Globus pallidus (tissue), 1 donor: Measurements from ENCODE around the gene RILPL1.

Experiments used
- DNase-seq: peaks from one replicate; pipeline ENCODE4 v3.0.0-alpha.2; 2015; ENCODE audit warnings: low spot score

Gene RILPL1

DNA sequence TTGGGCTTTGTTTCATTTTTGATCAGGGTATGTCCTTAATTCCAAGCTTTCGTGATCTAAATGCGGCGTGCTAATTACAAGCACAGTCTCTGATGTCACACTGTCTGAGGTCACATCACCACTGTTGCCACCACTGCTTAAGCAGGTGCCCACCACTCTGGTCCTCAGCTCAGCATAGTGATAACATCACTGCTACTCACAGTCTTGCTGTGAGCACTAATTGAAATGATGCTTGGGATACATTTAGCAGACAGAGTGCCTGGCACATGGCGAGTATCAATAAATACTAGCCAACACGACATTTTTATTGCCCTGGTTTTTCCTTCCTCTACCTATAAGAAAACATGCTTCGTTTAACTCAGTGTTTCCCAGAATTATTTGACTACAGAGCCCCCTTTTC, 104.9 kb downstream of the RILPL1 start:
- DNase-seq = no peak

GRCh38 chr12:123427036-123427769, 106.3 kb downstream of the RILPL1 start:
- no peak for DNase-seq

DNA sequence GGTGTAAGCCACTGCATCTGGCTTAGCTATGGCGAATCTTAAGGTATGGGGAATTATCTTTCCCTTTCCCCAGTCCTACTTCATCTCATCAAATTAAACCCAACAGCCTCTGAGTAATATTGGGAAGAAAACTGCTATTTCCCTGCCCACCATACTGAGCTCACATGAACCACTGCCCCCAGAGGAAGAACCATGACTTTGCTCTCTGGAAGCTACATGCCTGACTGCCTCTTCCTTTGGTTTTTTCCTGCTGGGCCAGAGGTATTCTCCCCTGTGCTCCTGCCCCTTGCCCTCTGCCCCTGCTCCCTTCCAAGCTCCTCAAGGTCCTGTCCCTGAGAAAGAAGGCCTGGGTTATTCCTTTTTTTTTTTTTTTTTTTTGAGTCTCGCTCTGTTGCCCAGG, 112.2 kb downstream of the RILPL1 start:
- DNase-seq = no peak
